Measurements from ENCODE around the gene YTHDF2.

YTHDF2 gene

GRCh38 chr1:28800324-28800723, 63.6 kb downstream of the YTHDF2 start:
- no peak for DNase-seq (ENCODE audit: low spot score)

GRCh38 chr1:28801461-28801860, 64.7 kb downstream of the YTHDF2 start:
- no peak for DNase-seq (ENCODE audit: low spot score)

DNA sequence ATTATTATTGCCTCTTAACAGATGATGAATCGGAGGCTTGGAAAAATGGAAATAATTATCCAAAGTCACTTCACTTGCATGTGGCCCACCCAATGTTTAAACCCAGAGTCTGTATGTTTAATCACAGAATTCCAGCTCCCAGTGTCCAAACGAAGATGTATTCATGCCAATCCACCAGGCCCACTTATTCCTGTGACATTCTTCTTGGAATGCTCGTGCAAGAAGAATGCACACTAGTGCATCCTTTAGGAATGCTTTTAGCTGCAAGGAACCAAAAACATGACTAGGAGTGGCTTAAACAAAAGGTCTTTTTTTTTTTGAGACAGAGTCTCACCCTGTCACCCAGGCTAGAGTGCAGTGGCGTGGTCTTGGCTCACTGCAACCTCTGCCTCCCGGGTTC, 66.3 kb downstream of the YTHDF2 start:
- DNase-seq (ENCODE audit: low spot score), result no peak

GRCh38 chr1:28803662-28804061, 66.9 kb downstream of the YTHDF2 start:
- DNase-seq (ENCODE audit: low spot score), result no peak

DNA sequence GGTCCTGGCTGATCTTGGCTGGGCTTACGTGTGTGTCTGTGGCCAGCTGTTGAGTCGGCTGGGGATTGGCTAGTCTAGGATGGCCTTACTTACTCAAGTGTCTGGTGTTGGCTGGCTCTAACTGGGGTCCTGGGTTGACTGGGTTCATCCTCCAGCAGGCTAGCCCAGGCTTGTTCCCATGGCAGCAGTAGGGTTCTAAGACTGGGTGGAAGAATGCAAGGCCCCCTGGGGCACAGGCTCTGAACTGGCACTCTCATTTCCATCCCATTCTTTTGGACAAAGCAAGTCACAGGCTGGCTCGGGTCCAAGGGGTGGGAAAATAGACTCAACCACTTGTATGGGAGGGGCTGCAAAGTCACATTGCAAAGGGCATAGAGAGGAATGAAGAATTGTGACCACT, 67.3 kb downstream of the YTHDF2 start:
- DNase-seq (ENCODE audit: low spot score), result no peak

DNA sequence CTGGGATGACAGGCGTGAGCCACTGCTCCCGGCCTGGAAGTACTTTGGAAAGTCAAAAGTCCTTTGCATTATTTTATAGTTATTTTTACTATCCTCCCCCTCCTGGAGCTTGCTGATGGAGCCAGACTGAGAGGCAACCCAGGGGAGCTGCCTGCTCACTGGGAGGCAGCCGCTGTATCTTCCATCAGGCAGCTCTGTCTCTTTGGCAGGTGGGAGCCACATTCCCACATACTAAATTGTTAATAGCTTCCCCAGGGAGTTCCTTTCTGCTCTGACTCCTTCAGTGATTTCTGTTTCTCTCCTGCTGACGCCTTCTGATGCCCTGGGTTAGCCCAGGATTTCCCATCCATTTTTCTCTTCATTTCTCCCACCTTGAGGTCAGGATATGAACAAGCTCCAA, 70.3 kb downstream of the YTHDF2 start:
- DNase-seq (ENCODE audit: low spot score), result peak; percentile 51

DNA sequence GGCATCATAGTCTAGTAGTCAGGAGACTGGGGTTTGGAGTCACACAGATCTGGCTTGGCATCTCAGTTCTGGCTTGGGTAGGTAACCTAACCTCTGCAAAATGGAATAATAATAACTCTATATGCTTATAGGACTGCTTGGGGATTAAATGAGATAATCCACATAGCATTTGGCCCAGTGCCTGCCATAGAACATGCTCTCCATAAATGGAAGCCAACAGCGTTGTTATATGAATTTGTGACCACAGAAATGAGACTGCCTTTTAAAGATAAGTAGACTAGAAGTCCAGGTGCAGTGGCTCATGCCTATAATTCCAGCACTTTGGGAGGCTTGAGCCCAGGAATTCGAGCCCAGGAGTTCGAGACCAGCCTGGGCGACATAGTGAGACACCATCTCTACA, 71.2 kb downstream of the YTHDF2 start:
- no peak for DNase-seq (ENCODE audit: low spot score)

- DNase-seq (ENCODE audit: low spot score), result no peak
Measured at GRCh38 chr1:28811369-28811765, 74.6 kb downstream of the YTHDF2 start.

- no peak for DNase-seq (ENCODE audit: low spot score)
Measured at GRCh38 chr1:28811766-28812668, 75.3 kb downstream of the YTHDF2 start, which contains the start of gene OPRD1. OPRD1 (plus strand) TSS chr1:28812170; CDS start chr1:28812384, 214 bp downstream.

DNA sequence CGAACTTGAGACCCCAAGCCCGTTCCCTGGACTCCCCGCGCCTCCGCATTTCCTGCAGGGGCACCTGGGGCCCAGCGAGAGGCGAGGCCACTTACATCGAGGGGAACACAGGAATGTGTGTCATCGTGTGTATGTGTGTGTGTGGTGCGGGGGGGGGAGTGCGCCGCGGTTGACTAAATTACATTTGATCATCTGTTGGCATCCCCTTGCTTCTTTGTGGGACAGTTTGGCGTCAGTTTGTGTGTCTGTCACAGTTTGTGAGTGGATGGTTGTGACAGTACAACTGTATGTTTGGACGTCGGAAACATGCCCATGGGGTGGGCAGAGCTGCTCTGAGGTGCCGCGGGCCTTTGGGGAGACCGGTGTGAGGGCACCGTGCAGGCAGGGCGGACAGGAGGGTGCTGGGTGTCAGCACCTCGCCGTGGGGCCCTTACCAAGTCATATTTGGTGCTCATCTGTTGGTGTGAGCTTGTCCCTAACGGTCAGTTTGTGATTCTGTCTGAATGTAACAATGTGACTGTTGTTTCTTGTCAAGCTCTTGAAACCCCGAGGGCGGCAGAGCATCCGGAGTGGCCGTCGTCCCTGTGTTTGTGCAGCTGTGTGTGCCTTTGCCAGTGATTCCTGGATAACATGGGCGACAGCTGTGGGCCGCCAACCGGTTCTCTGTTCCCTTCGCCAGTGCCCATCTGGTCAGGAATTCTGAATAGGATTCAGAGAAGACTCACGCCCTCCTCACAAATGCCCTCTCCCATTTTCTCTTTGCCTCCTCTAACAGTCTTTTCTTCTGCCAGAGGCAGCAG, 76.1 kb downstream of the YTHDF2 start:
- DNase-seq (ENCODE audit: low spot score), result no peak

- DNase-seq (ENCODE audit: low spot score), result no peak
Measured at GRCh38 chr1:28813931-28814465, 77.3 kb downstream of the YTHDF2 start.

- DNase-seq (ENCODE audit: low spot score), result no peak
Measured at GRCh38 chr1:28815533-28816185, 78.9 kb downstream of the YTHDF2 start.

DNA sequence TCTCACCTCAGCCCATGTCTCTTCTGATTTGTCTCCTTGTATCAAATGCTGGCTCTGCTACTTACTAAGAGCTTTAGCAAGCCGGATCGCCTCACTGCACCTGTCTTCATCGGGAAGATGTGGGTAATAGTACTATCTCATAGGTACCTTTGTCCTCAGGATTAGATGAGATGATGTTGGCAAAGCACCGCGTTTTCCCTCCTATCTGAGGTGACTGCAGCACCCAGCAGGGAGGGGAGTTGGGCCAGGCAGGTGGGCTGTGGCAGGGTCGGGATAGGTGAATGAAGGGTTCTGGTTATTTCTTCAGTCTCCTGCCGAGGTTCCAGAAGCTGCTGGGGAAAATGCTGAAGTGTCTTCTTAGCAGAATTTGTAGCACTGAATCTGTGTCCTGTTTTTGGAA, 80.4 kb downstream of the YTHDF2 start:
- no peak for DNase-seq (ENCODE audit: low spot score)

GRCh38 chr1:28819020-28819419, 82.3 kb downstream of the YTHDF2 start:
- no peak for DNase-seq (ENCODE audit: low spot score)

Small RNA genes lying within 50 kb of the gene (small RNA-seq; reads per million reads assigned to genes)
- 0 reads per million in 2 experiments for gene RF00422
